ENCODE data around the gene OR2A25.

The OR2A25 gene

DNA sequence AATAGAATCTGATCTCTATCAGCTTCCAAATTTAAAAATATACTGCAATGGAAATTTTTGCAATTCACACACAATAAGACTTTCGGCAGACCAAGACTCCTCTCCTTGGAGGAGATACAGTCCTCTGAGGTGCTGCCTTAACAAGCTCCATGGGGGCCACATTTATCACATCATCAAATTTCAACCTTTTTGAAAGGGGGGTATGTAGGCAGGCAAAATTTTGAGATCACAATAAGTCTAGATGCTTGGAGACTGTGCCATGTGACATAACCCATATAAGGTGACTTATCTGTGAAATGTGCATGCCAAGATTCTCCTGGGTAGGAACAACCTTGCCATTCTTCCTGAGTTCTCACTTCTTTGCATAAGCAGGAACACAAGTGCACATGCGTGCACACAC, 16.4 kb downstream of the OR2A25 start, which contains the start of gene OR2A12:
OR2A12 (plus strand) TSS at position 301 of the 400 bp plus-strand sequence. CDS start 8,830 bp downstream, outside the sequence.
- no peak for DNase-seq

DNA sequence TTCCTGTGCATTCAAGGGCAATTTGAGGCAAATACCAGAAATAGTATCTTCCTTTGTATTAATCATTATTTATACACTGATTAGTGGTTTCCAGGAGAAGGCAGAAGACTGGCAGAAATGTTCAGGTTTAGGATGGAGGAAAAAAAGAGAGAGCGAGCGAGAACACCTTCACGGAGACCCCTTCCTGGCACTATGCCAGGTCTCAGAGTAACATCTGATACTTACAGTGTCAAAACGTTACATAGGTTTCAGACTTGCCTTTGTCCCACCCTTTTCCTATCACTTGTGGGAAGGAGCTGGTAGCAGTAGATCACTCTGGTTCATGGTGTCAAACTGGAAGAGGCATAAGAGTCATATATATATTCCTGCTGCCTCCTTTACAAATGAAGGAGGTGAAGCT, 17.1 kb downstream of the OR2A25 start:
- no peak for DNase-seq

DNA sequence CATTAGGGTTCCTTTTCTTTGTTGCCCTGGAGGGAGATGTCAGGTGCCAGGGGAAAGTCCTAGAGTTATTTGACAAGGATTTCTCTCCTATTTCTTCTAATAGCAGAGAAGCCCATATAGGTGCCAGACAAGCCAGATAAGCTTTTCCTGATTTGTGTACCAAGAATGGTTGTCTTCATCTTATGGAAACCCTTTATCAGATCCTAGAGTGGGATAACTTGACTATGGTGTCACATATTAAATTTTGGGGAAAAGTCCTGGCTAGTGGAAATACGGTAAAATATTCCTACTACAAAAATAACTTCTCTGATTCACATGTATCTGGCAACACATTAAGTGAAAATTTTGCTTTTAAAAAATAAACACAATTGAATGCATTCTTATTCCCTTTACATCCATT, 17.6 kb downstream of the OR2A25 start:
- DNase-seq, result no peak

DNA sequence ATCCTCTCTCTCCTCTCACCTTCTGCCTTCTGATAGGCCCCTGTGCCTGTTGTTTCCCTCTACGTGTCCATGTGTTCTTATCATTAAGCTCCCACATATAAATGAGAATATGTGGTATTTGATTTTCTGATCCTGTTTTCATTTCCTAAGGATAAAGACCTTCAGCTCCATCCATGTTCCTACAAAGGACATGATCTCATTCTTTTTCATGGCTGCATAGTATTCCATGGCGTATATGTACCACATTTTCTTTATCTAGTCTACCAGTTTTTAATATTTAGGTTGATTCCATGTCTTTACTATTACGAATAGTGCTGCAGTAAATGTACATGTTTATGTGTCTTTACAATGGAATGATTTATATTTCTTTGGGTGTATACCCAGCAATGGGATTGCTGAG, 21.1 kb downstream of the OR2A25 start:
- no peak for DNase-seq

DNA sequence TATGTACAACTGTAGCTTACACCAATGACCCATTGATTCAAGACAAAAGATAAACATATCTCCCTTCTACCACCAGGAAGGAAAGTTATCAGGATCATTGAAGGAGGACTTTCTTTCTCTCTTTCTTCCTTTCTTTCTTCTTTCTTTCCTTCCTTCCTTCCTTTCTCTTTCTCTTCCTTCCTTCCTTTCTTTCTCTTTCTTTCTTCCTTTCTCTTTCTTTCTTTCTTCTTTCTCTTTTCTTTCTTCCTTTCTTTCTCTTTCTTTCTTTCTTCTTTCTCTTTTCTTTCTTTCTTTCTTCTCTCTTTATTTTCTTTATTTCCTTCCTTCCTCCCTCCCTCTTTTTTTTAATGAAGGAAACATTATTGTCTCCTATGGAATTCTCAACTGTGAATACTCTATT, 29.2 kb downstream of the OR2A25 start:
- no peak for DNase-seq

DNA sequence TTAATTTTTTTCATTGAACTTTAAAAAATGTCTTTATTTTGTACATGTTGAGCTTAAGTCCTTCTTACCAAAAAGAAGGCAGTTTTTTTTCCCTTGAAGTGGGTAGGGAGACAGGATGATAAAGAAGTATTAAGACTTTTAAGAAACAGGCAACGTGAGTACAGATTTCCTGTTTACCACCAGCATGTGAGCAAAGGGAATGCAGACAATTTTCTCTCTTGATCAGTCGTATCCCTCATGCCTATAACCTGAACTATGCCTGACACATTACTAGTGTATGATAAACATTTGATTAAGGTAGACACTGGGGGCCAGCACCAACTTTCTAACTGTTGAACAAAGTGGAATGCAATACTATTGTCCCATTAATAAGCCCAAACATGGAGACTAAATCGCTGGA, 31.0 kb downstream of the OR2A25 start:
- DNase-seq, result no peak

DNA sequence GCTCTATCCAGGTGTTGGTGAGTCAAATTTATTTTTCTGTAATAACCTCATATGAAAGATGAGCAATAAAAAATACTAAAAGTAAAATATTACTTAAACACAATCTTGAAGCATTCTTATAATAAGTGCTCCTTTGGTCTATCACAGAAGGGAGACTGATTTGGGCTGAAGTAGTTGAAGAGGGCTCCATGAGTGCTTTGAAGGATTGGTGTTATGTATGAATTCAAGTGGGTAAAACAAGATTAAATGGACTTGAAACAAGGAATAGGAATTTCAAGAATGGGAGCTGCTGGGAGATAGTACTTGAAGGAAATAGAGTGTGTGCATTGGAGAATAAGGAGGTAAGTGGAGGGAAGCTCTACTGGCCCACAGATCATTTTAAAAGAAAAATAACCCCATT, 32.4 kb downstream of the OR2A25 start:
- no peak for DNase-seq

DNA sequence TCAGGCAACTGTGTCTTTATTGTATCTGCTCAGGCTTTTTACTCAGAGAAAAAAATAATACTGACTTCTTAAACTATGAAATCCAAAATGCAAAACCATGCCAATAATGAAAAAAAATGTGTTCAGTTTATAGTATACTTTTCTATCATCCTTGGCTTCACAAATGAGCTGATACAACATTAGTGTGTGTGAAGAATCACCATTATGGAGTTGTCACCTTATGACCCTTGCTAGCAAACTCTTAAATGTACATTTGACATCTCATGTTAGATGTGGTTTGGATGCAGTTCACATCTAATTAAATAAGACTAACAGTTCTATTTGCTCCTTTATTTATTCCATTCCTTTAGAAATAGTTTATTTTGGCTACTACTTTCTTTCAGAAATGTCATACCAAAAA, 35.6 kb downstream of the OR2A25 start:
- DNase-seq, result no peak

DNA sequence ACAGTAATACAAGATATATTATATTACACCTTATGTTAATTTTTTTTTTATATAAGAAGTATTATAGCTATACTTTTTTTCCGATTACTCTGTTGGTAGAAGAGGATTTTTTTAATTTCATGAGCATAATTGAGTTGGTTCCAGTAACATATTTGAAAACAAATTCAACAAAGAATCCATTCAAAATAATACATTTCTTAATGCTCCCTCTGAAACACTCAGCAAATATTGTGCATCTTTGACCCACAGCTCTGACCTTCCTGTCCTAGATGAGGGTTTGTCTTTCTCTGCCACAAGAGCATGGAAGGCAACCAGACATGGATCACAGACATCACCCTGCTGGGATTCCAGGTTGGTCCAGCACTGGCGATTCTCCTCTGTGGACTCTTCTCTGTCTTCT, 39.7 kb downstream of the OR2A25 start, which contains the start of gene OR2A2:
OR2A2 (plus strand) TSS at position 301 of the 400 bp plus-strand sequence; CDS start at position 301, 0 bp downstream.
- no peak for DNase-seq

DNA sequence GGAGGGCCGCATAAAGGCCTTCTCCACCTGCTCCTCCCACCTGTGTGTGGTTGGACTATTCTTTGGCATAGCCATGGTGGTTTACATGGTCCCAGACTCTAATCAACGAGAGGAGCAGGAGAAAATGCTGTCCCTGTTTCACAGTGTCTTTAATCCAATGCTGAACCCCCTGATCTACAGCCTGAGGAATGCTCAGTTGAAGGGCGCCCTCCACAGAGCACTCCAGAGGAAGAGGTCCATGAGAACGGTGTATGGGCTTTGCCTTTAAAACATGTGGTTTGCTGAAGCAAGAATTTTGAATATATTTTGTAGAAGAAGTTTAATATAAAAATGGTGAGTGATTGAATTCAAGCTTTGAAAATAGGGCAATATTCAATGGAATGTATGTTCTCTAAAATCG, 40.7 kb downstream of the OR2A25 start:
- no peak for DNase-seq

DNA sequence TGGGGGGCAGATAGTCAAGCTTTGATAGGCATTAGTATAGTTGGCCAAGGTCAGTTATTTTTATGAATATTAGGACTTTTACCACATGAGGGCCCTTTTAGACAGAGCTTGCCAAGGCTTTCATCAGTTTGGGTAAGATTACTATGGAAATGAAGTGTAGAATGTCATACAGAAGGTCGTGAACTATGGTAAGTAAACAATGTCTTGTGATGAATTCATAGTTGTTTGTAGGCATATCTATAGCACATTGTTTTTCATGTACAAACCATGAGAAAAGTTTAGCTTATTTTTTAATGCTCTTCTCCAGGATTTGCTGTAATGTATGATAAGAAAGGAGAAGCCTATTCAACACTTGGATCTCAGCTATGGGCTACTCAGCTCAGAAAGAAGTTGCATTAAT, 44.0 kb downstream of the OR2A25 start:
- no peak for DNase-seq

DNA sequence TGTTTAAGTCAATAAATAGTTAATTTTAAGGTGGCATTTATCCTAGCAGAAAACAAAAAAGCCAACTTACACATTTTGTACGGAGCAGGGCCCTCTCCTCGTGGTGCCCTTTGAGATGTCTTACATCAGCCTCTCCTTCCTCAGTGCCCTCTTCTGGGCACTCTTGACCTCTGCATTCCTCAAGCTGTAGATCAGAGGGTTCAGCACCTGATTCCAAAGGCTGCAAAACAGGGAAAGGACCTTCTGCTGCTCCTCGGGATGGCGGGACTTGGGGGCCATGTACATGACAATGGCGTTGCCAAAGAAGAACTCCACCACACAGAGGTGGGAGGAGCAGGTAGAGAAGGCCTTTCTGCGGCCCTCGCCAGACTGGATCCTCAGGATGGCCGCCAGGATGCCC, 48.7 kb downstream of the OR2A25 start:
- no peak for DNase-seq

DNA sequence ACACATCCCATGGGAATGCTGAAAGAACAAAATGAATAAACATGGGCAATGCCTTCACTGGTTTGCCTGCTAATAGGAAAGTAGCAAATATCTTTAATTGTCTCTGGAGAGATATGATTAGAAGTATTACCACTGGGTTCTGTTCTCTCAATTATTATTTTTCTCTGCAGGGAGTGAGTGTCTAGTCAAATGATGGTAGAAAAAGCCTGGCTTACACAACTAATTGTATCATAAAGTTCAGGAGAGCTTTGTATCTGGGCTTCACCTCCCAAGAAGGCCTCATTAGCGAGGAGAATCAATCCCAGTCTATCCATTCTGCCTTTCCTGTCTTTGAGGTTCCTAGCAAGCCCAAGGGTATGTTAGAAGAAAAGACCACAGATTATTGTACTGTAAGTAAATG, 53.3 kb downstream of the OR2A25 start, which contains the start of gene OR2A14:
OR2A14 (plus strand) TSS at position 301 of the 400 bp plus-strand sequence. CDS start 5,937 bp downstream, outside the sequence.
- peak; percentile 17 for DNase-seq

Data from eye (tissue), 1 donor.